Gastrocnemius medialis (tissue), 4 donors: ENCODE data around the gene BCAN. TPM values are rescaled to one million over a fixed set of nuclear protein-coding genes. Genes with fewer than 3 reads are reported as not detected.

Source experiments
- ATAC-seq, 2 donors: fragments of 150-250 bp; one replicate each; pipeline ENCODE4 v1.9.1; 2016
- DNase-seq, 2 donors: peaks; one replicate each; pipeline ENCODE4 v3.0.0-alpha.2; 2019
- H3K27ac ChIP-seq, 4 donors: fragments of 200-600 bp; sonication (generic); 1 replicate in 1 of 4; 2 replicates in 3 of 4; pipeline ENCODE4 v1.5.1; 2016 to 2018; ENCODE audit warnings: mild to moderate bottlenecking in 2 of 4, moderate library complexity in 1 of 4
- H3K27me3 ChIP-seq, 3 donors: fragments of 200-600 bp; sonication (generic) in 2 of 3; 1 replicate in 1 of 3; 2 replicates in 2 of 3; pipeline versions ENCODE4 v1.5.1 to v1.6.0; 2016 to 2019; ENCODE audit warnings: mild to moderate bottlenecking in 1 of 3, moderate library complexity in 1 of 3
- H3K36me3 ChIP-seq, 2 donors: fragments of 200-600 bp; sonication (generic) in 1 of 2; one replicate each; pipeline ENCODE4 v1.5.1; 2017 to 2018
- H3K4me1 ChIP-seq, 2 donors: fragments of 200-600 bp; sonication (generic) in 1 of 2; one replicate each; pipeline ENCODE4 v1.5.1; 2016 to 2017; ENCODE audit warnings: mild to moderate bottlenecking in 2 of 2
- H3K4me3 ChIP-seq, 4 donors: fragments of 200-600 bp; sonication (generic) in 3 of 4; 1 replicate in 1 of 4; 2 replicates in 3 of 4; pipeline ENCODE4 v1.5.1; 2016 to 2019; ENCODE audit warnings: mild to moderate bottlenecking in 2 of 4
- H3K9me3 ChIP-seq, 3 donors: fragments of 200-600 bp; sonication (generic) in 2 of 3; 1 replicate in 1 of 3; 2 replicates in 2 of 3; pipeline ENCODE4 v1.5.1; 2016 to 2019
- CTCF ChIP-seq, 5 experiments: fragments of 450-650 bp in 3 of 5; fragments of 200-600 bp in 2 of 5; sonication (generic) in 2 of 5; IDR thresholded peaks in 4 of 5; conservative IDR thresholded peaks in 1 of 5; 1 replicate in 4 of 5; 2 replicates in 1 of 5; pipeline ENCODE4 v1.5.1; 2016 to 2019; ENCODE audit warnings: antibody characterized with exemption in 5 of 5, mild to moderate bottlenecking in 3 of 5, moderate library complexity in 3 of 5
- POLR2A ChIP-seq, 2 donors: fragments of 450-650 bp; IDR thresholded peaks; one replicate each; pipeline ENCODE4 v1.6.1; 2017; ENCODE audit warnings: antibody characterized with exemption in 2 of 2, mild to moderate bottlenecking in 2 of 2, moderate library complexity in 2 of 2
- in situ Hi-C, 4 donors: fragments of 200-750 bp; cut with MboI; loops; one replicate each; pipeline versions ENCODE4 v1.15.0 to v1.8.0; 2017; ENCODE audit warnings: low sequenced_read_pairs in 4 of 4
- intact Hi-C: fragments of 100-400 bp; cut with DNase I; formaldehyde crosslinking; loops from one replicate; pipeline ENCODE4 v1.15.1; 2023; ENCODE audit warnings: low total_unique reads
- total RNA-seq, 4 donors: library from RNA; depleted of rRNA; stranded (reverse); fragments of >200 nt; gene quantifications; one replicate each; pipeline versions ENCODE4 v1.1.0 to v1.2.3, GENCODE V29; 2016

BCAN gene
- total RNA-seq, 4 donors from 2014 or later, result 0.26 to 0.29 TPM; not detected in 2

- intact Hi-C loops (no loop called here), in situ Hi-C loops (loop anchor here in 2 of 4 donors (25.0 kb wide), 2 partner anchors 181 to 206 kb away; partner anchors contain the start of genes INSRR (in 1 of the 2), NTRK1 (in 1 of the 2) and PEAR1 (in 1 of the 2))
- no peak overlapping the region for H3K4me3 ChIP-seq
- H3K9me3 ChIP-seq, result no peaks in the 10 kb centered on the region
- no peak for ATAC-seq
- no peaks in the 10 kb centered on the region for H3K27me3 ChIP-seq
- DNase-seq, result no peak
- TF ChIP-seq POLR2A (IDR thresholded peaks at IDR 0.05), result no peak
- TF ChIP-seq CTCF (IDR thresholded peaks at IDR 0.05 in 4 of 5, conservative IDR thresholded peaks at IDR 0.05 in 1 of 5), result no peak
- no peak overlapping the region for H3K27ac ChIP-seq
- H3K4me1 ChIP-seq, result peaks cover 10 to 13% of the 10 kb centered on the region in 2 donors
- no peaks in the 10 kb centered on the region for H3K36me3 ChIP-seq
Observed at GRCh38 chr1:156681196-156681960, 39.5 kb downstream of the BCAN start.

GRCh38 chr1:156682166-156682890 is 40.4 kb downstream of the BCAN start:
- TF ChIP-seq POLR2A (IDR thresholded peaks at IDR 0.05), result no peak
- Histone ChIP-seq H3K27ac (no peak overlapping the region), H3K4me3 (no peak overlapping the region), H3K9me3 (no peaks in the 10 kb centered on the region), H3K27me3 (no peaks in the 10 kb centered on the region), H3K36me3 (no peaks in the 10 kb centered on the region), H3K4me1 (peaks cover 4 to 6% of the 10 kb centered on the region in 2 donors)
- in situ Hi-C loops, result loop anchor here in 2 of 4 donors (25.0 kb wide), 2 partner anchors 180 to 205 kb away; partner anchors contain the start of genes INSRR (in 1 of the 2), NTRK1 (in 1 of the 2) and PEAR1 (in 1 of the 2)
- ATAC-seq (no peak), DNase-seq (no peak)
- intact Hi-C loops, result no loop called here

GRCh38 chr1:156684227-156684782 is 42.4 kb downstream of the BCAN start:
- in situ Hi-C loops (loop anchor here in 2 of 4 donors (25.0 kb wide), 2 partner anchors 178 to 203 kb away; partner anchors contain the start of genes INSRR (in 1 of the 2), NTRK1 (in 1 of the 2) and PEAR1 (in 1 of the 2)), intact Hi-C loops (no loop called here)
- Histone ChIP-seq H3K36me3 (no peaks in the 10 kb centered on the region), H3K4me1 (peaks cover 2 to 7% of the 10 kb centered on the region in 2 donors), H3K27me3 (no peaks in the 10 kb centered on the region), H3K27ac (no peak overlapping the region), H3K9me3 (no peaks in the 10 kb centered on the region), H3K4me3 (no peak overlapping the region)
- DNase-seq, result no peak
- TF ChIP-seq POLR2A (IDR thresholded peaks at IDR 0.05), result no peak
- no peak for ATAC-seq

- Histone ChIP-seq H3K27ac (peak overlapping the region in 3 of 4 donors; percentile 29 to 64 (median 64)), H3K4me3 (peak overlapping the region; percentile 20 to 36 (median 32))
Observed at GRCh38 chr1:156689035-156689952, 47.4 kb downstream of the BCAN start.

More at GRCh38 chr1:156689035-156689952, 47.4 kb downstream of the BCAN start:
- in situ Hi-C loops, result loop anchor here in 2 of 4 donors (5.0 to 25.0 kb wide), 3 partner anchors 38 to 198 kb away; partner anchors contain the start of genes INSRR (in 1 of the 2), ISG20L2 (in 1 of the 2), METTL25B (in 1 of the 2) and NTRK1 (in 1 of the 2)
- intact Hi-C loops, result loop anchor here (1.0 kb wide), 2 partner anchors 16 to 36 kb away; partner anchors contain the start of gene CRABP2
- H3K9me3 ChIP-seq, result no peaks in the 10 kb centered on the region
- H3K36me3 ChIP-seq, result no peaks in the 10 kb centered on the region
- peaks cover 9 to 13% of the 10 kb centered on the region in 2 donors for H3K4me1 ChIP-seq
- TF ChIP-seq CTCF (IDR thresholded peaks at IDR 0.05 in 4 of 5, conservative IDR thresholded peaks at IDR 0.05 in 1 of 5), result peak; percentile 92 to 95 (median 93)
- no peak for TF ChIP-seq POLR2A (IDR thresholded peaks at IDR 0.05)
- peaks cover 0 to 2% (median 0%) of the 10 kb centered on the region in 3 donors for H3K27me3 ChIP-seq
- DNase-seq (peak; percentile 38 to 72), ATAC-seq (peak; percentile 83 to 88)
